BJ (cell line): Measurements from ENCODE around the gene PACS1. TPM values are rescaled to one million over a fixed set of nuclear protein-coding genes. Genes with fewer than 3 reads are reported as not detected.
"Not testable (repeated sequence)": the region's sequence is repeated elsewhere in the genome, so short reads cannot be mapped to it uniquely, and the experiment has no call there.

Experiments
- CTCF ChIA-PET: fragments of 350-600 bp; formaldehyde crosslinking; extraction: SDS; loops from one replicate; lab custom pipeline; 2021; ENCODE audit warnings: antibody characterized with exemption, inconsistent platforms; lab: Yijun Ruan, JAX
- POLR2A ChIA-PET: fragments of 300-600 bp; sonication (Branson Sonifier 250); formaldehyde crosslinking; extraction: SDS; loops from one replicate; lab custom pipeline; 2021; ENCODE audit warnings: antibody characterized with exemption; lab: Charles Lee
- DNase-seq: peaks from one replicate; pipeline ENCODE4 v3.0.0-alpha.2; 2011; ENCODE audit warnings: low read depth
- H3K27me3 ChIP-seq: 2 replicates; pipeline ENCODE4 v1.6.0; 2011; ENCODE audit warnings: low read length; ENCODE audit not compliant: control insufficient read depth, insufficient read depth
- H3K36me3 ChIP-seq: 2 replicates; pipeline ENCODE4 v1.5.1; 2011; ENCODE audit warnings: low read length; ENCODE audit not compliant: control insufficient read depth, insufficient read depth
- H3K4me3 ChIP-seq: 2 replicates; pipeline ENCODE4 v1.5.1; 2011; ENCODE audit warnings: low read depth, mild to moderate bottlenecking, control low read depth, low read length
- CTCF ChIP-seq: IDR thresholded peaks from 2 replicates; pipeline ENCODE4 v1.5.1; 2011; ENCODE audit warnings: low read depth, mild to moderate bottlenecking, control low read depth, inconsistent platforms, low read length, moderate library complexity; ENCODE audit not compliant: insufficient read depth
- polyA plus RNA-seq: library from polyadenylated mRNA; depleted of rRNA; stranded (reverse); fragments of >200 nt; gene quantifications from 2 replicates; pipeline ENCODE4 v1.2.3, GENCODE V29; 2011

The PACS1 gene
- polyA plus RNA-seq, 1 experiment, result 34.3 TPM

- ChIA-PET CTCF (interaction anchor here (0.7 to 1.6 kb wide), 2 partner anchors 30 to 146 kb away, joined by 3 to 4 read pairs; no protein-coding TSS in a partner anchor), POLR2A (no interaction called here)
- Histone ChIP-seq H3K4me3 (no peak overlapping the region), H3K27me3 (no peaks in the 10 kb centered on the region), H3K36me3 (peaks cover 1% of the 10 kb centered on the region; the same call in 1 of the 2 replicates)
- DNase-seq, result no peak
- no peak for TF ChIP-seq CTCF
These were observed 5.2 kb downstream of the PACS1 start for GRCh38 chr11:66075273-66075672.

GRCh38 chr11:66076561-66076960 lies 6.5 kb downstream of the PACS1 start:
- no peak for DNase-seq
- Histone ChIP-seq H3K4me3 (no peak overlapping the region), H3K36me3 (peaks cover 1% of the 10 kb centered on the region; the same call in 1 of the 2 replicates), H3K27me3 (no peaks in the 10 kb centered on the region)
- POLR2A ChIA-PET, result no interaction called here
- CTCF ChIA-PET, result interaction anchor here (1.3 kb wide), 1 partner anchor 43 kb away, joined by 3 read pairs; no protein-coding TSS in a partner anchor
- no peak for TF ChIP-seq CTCF

GRCh38 chr11:66077927-66078326 lies 7.9 kb downstream of the PACS1 start:
- no peaks in the 10 kb centered on the region; the same call in 1 of the 2 replicates for H3K36me3 ChIP-seq

GRCh38 chr11:66078949-66079348 lies 8.9 kb downstream of the PACS1 start:
- H3K27me3 ChIP-seq, H3K36me3 ChIP-seq, H3K4me3 ChIP-seq, POLR2A ChIA-PET, DNase-seq: not testable (repeated sequence)
- CTCF ChIA-PET, result interaction anchor here (0.8 to 2.8 kb wide), 3 partner anchors 11 to 34 kb away, joined by 3 to 12 read pairs (median 3); no protein-coding TSS in a partner anchor

More at GRCh38 chr11:66077927-66078326, 7.9 kb downstream of the PACS1 start:
- no peaks in the 10 kb centered on the region for H3K27me3 ChIP-seq
- ChIA-PET CTCF (interaction anchor here (1.2 to 2.8 kb wide), 2 partner anchors 10 to 56 kb away, joined by 3 to 12 read pairs; no protein-coding TSS in a partner anchor), POLR2A (no interaction called here)
- no peak for DNase-seq
- no peak for TF ChIP-seq CTCF
- no peak overlapping the region for H3K4me3 ChIP-seq

- H3K27me3 ChIP-seq, result no peaks in the 10 kb centered on the region
- no peak for TF ChIP-seq CTCF
- no peak overlapping the region for H3K4me3 ChIP-seq
- ChIA-PET POLR2A (interaction anchor here (0.6 kb wide), 1 partner anchor 46 kb away, joined by 5 read pairs; no protein-coding TSS in a partner anchor), CTCF (interaction anchor here (0.9 to 2.8 kb wide), 5 partner anchors 9 to 142 kb away, joined by 3 to 12 read pairs (median 7); partner anchors contain the start of gene PACS1)
- H3K36me3 ChIP-seq, result no peaks in the 10 kb centered on the region; the same call in 1 of the 2 replicates
- peak; percentile 54 for DNase-seq
These were observed 10.2 kb downstream of the PACS1 start for GRCh38 chr11:66080055-66080817.
